D721Med (cell line): ENCODE results near the gene DHRS4.
"Not testable (repeated sequence)": the region's sequence is repeated elsewhere in the genome, so short reads cannot be mapped to it uniquely, and the experiment has no call there.

Experiments
- DNase-seq: peaks from one replicate; pipeline ENCODE4 v3.0.0; 2011; ENCODE audit warnings: low spot score; ENCODE audit not compliant: insufficient read length
- FAIRE-seq: peaks from 2 replicates; lab custom pipeline; 2011; peaks lifted over from hg19 to GRCh38; lab: Jason Lieb, UNC
- CTCF ChIP-seq: IDR thresholded peaks from 2 replicates; pipeline ENCODE4 v1.5.1; 2012; ENCODE audit warnings: mild to moderate bottlenecking, control low read depth; ENCODE audit not compliant: insufficient read depth; ENCODE audit errors: missing control alignments

DHRS4 gene

GRCh38 chr14:23957913-23958569 lies 4.5 kb downstream of the DHRS4 start:
- not testable (repeated sequence) for FAIRE-seq, DNase-seq

GRCh38 chr14:23960899-23961298 lies 7.3 kb downstream of the DHRS4 start:
- DNase-seq, FAIRE-seq: not testable (repeated sequence)

- not testable (repeated sequence) for DNase-seq, FAIRE-seq
These were observed 8.1 kb downstream of the DHRS4 start for GRCh38 chr14:23961704-23962103.

DNA sequence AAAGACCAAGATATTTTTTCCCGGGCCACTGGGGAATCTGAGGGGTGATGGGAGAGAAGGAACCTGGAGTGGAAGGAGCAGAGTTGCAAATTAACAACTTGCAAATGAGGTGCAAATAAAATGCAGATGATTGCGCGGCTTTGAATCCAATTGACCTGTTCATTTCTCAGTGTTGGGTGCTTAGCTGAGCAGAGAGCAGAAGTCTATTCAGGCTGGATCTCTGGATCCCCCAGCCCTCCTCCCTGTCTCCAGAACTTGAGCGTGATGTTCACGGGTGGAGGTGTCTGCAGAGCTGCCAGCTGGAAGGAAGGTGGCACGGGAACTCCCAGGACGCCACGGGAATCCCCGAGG lies 15.5 kb downstream of the DHRS4 start:
- FAIRE-seq, DNase-seq: not testable (repeated sequence)

DNA sequence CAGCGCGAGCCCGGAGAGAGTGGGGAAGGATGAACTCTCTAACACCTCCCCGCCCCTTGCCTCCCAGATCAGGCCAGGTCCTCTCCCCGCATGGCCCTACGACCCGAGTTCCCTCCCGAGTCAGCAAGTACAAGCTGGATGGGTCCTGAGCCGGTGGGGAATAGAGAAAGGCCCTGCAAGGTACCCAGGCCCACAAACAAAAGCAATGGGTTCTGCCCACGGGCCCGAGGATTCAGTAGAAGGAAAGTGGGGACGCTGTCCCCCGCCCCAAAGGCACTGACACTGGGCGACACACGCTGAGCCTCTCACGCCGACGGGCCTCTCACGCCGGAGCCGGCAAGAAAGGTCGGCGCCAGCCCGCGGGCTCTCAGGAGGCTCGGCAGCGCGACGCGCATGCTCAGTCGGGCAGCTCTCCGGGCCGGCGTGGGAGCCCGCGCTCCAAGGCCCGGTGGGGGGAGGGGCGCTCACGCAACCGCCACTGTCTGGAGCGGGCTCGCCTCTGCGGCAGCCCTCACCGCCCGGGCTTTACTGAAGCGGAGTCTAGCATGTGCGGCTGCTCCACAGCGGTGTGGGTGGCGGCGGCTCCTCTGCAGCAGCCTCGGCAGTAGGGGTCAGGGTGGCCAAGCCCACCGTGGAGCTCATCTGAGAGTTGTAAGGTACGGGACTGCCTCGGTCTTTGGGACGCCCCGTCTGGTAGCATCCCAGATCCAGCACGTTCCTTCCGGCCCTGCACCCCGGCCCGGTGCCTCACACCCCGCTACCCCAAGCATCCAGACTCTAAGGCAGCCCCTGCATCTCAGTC lies 16.1 kb downstream of the DHRS4 start:
- not testable (repeated sequence) for FAIRE-seq, DNase-seq

- FAIRE-seq, DNase-seq: not testable (repeated sequence)
These were observed 16.7 kb downstream of the DHRS4 start for GRCh38 chr14:23970283-23970659.

- DNase-seq, FAIRE-seq: not testable (repeated sequence)
These were observed 19.6 kb downstream of the DHRS4 start for GRCh38 chr14:23973178-23973577.

DNA sequence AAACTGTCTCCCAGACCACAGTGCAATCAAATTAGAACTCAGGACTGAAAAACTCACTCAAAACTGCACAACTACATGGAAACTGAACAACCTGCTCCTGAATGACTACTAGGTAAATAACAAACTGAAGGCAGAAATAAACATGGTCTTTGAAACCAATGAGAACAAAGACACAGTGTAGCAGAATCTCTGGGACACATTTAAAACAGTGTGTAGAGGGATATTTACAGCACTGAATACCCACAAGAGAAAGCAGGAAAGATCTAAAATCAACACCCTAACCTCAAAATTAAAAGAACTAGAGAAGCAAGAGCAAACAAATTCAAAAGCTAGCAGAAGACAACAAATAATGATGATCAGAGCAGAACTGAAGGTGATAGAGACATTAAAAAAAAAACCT lies 20.5 kb downstream of the DHRS4 start:
- not testable (repeated sequence) for DNase-seq, FAIRE-seq

DNA sequence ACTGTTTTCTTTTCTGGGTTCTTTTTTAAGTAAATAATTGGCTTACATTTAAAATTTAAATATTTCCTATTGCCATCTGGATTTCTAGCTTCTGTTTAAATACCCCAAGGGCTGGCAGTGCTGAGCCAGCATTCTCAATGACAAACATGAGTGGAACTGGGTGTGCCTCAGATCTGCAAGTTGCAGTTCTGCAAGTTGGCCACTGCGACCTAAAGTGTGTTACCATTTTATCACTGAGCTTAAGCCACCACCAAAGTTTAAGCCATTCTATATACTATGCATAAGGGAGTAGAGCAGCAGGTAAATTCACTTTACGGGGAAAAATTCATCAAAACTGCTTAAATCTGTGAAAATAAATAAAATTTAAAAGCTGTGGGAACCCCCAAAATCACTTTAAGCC lies 23.6 kb downstream of the DHRS4 start:
- FAIRE-seq, DNase-seq: not testable (repeated sequence)

GRCh38 chr14:23981951-23982813 lies 28.6 kb downstream of the DHRS4 start:
- DNase-seq, FAIRE-seq: not testable (repeated sequence)

DNA sequence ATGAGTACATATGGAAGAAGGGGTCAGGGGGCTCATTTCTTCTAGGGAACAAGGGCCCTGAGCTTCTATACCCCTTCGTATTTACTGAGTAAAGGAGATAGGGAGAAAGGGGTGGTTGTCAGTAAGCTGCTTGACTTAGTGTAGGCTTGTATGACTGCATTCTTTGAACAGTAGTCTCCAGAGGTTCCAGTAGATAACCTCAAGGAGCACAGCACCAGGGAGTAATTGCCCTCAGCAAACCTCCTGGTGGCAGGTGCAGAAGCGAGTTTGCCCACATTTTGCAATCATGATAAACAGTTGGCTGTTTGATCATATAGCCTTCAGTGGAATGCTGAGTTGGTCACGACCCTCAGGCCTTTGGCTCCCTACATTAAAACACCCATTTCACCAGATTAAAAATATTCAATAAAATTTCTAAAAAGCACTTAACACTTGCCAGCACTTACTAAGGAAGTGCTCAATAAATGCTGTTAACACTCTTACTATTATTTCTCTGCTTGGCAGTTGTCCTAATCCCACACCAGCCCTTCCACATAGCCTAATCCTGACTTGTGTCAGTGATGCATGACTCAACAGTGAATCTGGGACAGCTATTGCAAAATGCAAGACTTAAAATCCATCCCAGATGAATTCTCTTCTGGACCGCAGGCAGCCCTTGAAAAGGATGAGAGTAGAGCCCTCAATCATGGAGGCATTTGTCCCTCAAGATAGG lies 31.5 kb downstream of the DHRS4 start:
- DNase-seq (no peak), FAIRE-seq (no peak)
- no peak for TF ChIP-seq CTCF

- DNase-seq, FAIRE-seq: not testable (repeated sequence)
These were observed 34.6 kb downstream of the DHRS4 start for GRCh38 chr14:23988223-23988606.

DNA sequence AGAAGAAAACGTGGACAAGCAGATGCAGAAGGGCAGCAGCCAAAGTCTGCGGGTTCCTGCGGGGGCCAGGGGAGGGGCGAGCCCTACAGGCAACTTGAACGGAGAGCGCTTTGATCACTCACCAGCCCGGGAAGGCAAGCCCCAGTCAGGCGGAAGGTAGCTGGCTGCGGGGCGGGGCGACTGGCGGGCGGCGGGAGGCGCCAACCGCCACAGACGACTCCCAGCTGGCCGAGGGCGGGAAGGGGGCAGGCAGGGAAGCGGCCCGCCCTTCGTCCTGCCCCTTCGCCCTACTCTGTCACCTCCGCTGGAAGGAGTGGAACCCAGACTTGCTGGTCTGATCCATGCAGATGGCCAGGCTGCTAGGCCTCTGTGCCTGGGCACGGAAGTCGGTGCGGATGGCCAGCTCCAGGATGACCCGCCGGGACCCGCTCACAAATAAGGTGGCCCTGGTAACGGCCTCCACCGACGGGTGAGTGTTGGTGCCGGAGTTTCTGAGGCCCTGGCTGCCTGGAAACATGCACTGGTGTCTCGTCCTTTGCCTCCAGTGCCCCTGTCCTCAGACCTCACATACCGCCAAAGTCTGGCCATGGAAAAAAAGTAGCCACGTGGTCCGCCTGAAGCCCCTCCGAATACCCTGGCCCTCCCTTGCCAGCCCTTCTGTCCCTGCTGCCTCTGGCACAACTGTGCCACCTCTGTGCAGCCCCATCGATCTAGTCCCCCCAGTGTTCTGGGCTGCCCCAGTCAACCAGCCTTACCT lies 35.2 kb downstream of the DHRS4 start, which contains the start of gene DHRS4L2:
Gene DHRS4L2 (plus strand): TSS at position 323 of the 757 bp plus-strand sequence. CDS start 19 bp downstream, at position 342.
- FAIRE-seq, DNase-seq: not testable (repeated sequence)

- DNase-seq, FAIRE-seq: not testable (repeated sequence)
These were observed 36.3 kb downstream of the DHRS4 start for GRCh38 chr14:23989734-23990445.

GRCh38 chr14:23990961-23991360 lies 37.4 kb downstream of the DHRS4 start:
- DNase-seq, FAIRE-seq: not testable (repeated sequence)

DNA sequence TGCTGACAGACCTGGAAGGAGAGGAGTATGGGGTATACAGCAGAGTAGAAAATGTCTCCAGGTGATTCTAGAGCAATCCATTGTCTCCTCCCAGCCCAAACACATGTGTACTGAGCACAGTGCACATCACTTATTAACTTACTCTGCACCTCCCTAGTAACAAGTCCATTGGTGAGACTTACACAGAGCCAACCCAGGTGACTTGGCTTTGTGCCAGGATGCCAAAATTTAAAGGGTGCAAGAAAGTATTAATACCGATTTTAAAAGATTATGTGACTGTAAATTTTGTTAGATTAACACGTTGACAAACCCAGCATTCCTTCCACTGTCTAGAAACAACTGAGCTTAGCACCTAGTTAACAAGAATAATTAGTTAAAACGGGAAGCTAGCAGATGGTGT lies 39.5 kb downstream of the DHRS4 start:
- not testable (repeated sequence) for FAIRE-seq, DNase-seq
